B cell (primary cell): ENCODE data around the gene PSMD3. TPM values are rescaled to one million over a fixed set of nuclear protein-coding genes. Genes with fewer than 3 reads are reported as not detected.

Source experiments
- ATAC-seq: fragments of 200-7000 bp; cut with Tn5 transposase; one replicate; pipeline ENCODE4 v1.10.0; 2021; ENCODE audit warnings: low read depth, mild to moderate bottlenecking, moderate number of reproducible peaks, moderate library complexity
- CTCF ChIA-PET: fragments of 350-600 bp; sonication (Branson Sonifier 250); formaldehyde crosslinking; loops from one replicate; lab custom pipeline; 2021; ENCODE audit warnings: antibody characterized with exemption, inconsistent platforms; lab: Charles Lee
- POLR2A ChIA-PET: fragments of 350-600 bp; sonication (Branson Sonifier 250); formaldehyde crosslinking; loops from one replicate; lab custom pipeline; 2021; ENCODE audit warnings: antibody characterized with exemption; lab: Charles Lee
- DNase-seq: peaks from one replicate; pipeline ENCODE4 v3.0.0; 2013
- H2AFZ ChIP-seq: 2 replicates; pipeline ENCODE4 v1.6.1; 2012; ENCODE audit warnings: mild to moderate bottlenecking, low read depth, low read length; ENCODE audit not compliant: insufficient read depth, poor library complexity, severe bottlenecking
- H3K27ac ChIP-seq, 2 donors: 1 replicate in 1 of 2; 2 replicates in 1 of 2; pipeline ENCODE4 v1.5.1; 2012 to 2013; ENCODE audit warnings: low read length in 2 of 2, mild to moderate bottlenecking in 2 of 2, moderate library complexity in 1 of 2
- H3K27me3 ChIP-seq, 4 experiments: fragments of 200-600 bp in 1 of 4; sonication (generic) in 1 of 4; replicated peaks in 1 of 4; 1 replicate in 2 of 4; 2 replicates in 2 of 4; pipeline versions ENCODE4 v1.6.1 to v1.7.0; 2013 to 2016; ENCODE audit warnings: low read length in 3 of 4, mild to moderate bottlenecking in 2 of 4, mixed read lengths in 1 of 4, moderate library complexity in 1 of 4; ENCODE audit not compliant: insufficient read depth in 4 of 4, control insufficient read depth in 3 of 4; ENCODE audit errors: control extremely low read depth in 1 of 4
- H3K36me3 ChIP-seq, 2 experiments: replicated peaks in 1 of 2; 1 replicate in 1 of 2; 2 replicates in 1 of 2; pipeline versions ENCODE4 v1.6.1 to v1.7.1; 2013; ENCODE audit warnings: low read length in 1 of 2; ENCODE audit not compliant: insufficient read depth in 2 of 2, control insufficient read depth in 1 of 2; ENCODE audit errors: control extremely low read depth in 1 of 2, extremely low read depth in 1 of 2
- H3K4me1 ChIP-seq, 2 donors: fragments of 200-600 bp in 1 of 2; sonication (generic) in 1 of 2; 1 replicate in 1 of 2; 2 replicates in 1 of 2; pipeline versions ENCODE4 v1.5.1 to v1.6.1; 2013 to 2017; ENCODE audit warnings: low read length in 2 of 2; ENCODE audit not compliant: control insufficient read depth in 2 of 2, insufficient read depth in 2 of 2
- H3K4me2 ChIP-seq: replicated peaks from 2 replicates; pipeline ENCODE3; 2012; ENCODE audit warnings: mild to moderate bottlenecking, low read depth, low read length; ENCODE audit not compliant: poor library complexity, severe bottlenecking
- H3K4me3 ChIP-seq, 5 experiments: fragments of 200-600 bp in 1 of 5; sonication (generic) in 1 of 5; 1 replicate in 3 of 5; 2 replicates in 2 of 5; pipeline versions ENCODE4 v1.5.1 to v1.7.0; 2011 to 2016; ENCODE audit warnings: low read length in 4 of 5, mild to moderate bottlenecking in 4 of 5, low read depth in 2 of 5, control low read depth in 1 of 5, moderate library complexity in 1 of 5; ENCODE audit not compliant: insufficient read depth in 1 of 5; ENCODE audit errors: control extremely low read depth in 1 of 5, extremely low read depth in 1 of 5
- H3K79me2 ChIP-seq: fragments of 200-600 bp; sonication (generic); one replicate; pipeline ENCODE4 v1.6.0; 2016; ENCODE audit warnings: low read length; ENCODE audit not compliant: control insufficient read depth, insufficient read depth
- H3K9ac ChIP-seq: fragments of 200-600 bp; sonication (generic); 2 replicates; pipeline ENCODE4 v1.6.1; 2017; ENCODE audit warnings: mild to moderate bottlenecking, low read length, moderate library complexity
- H3K9me3 ChIP-seq, 3 donors: one replicate each; pipeline versions ENCODE4 v1.6.1 to v1.7.1; 2013; ENCODE audit warnings: low read length in 2 of 3; ENCODE audit not compliant: control insufficient read depth in 2 of 3, insufficient read depth in 1 of 3; ENCODE audit errors: control extremely low read depth in 1 of 3
- H4K20me1 ChIP-seq: 2 replicates; pipeline ENCODE4 v1.6.0; 2012; ENCODE audit warnings: mild to moderate bottlenecking, low read length; ENCODE audit not compliant: insufficient read depth, control insufficient read depth, poor library complexity, severe bottlenecking
- H3K27ac Mint-ChIP-seq: one replicate; pipeline ENCODE4 v1.8.0; 2021; ENCODE audit warnings: mixed read lengths
- H3K27me3 Mint-ChIP-seq: one replicate; pipeline ENCODE4 v1.8.0; 2021; ENCODE audit warnings: mixed read lengths
- H3K4me1 Mint-ChIP-seq: one replicate; pipeline ENCODE4 v1.8.0; 2021; ENCODE audit warnings: mixed read lengths
- H3K4me3 Mint-ChIP-seq: one replicate; pipeline ENCODE4 v1.8.0; 2021; ENCODE audit warnings: mixed read lengths
- H3K9me3 Mint-ChIP-seq: one replicate; pipeline ENCODE4 v1.8.0; 2022; ENCODE audit warnings: mixed read lengths; ENCODE audit not compliant: insufficient read depth
- CTCF ChIP-seq: fragments of 200-600 bp; IDR thresholded peaks from one replicate; pipeline ENCODE4 v1.8.0; 2022; ENCODE audit warnings: antibody characterized with exemption, mild to moderate bottlenecking
- EZH2 ChIP-seq: IDR thresholded peaks from 2 replicates; pipeline ENCODE4 v1.6.1; 2012; ENCODE audit warnings: borderline replicate concordance, low read depth, mild to moderate bottlenecking, moderate library complexity, low read length; ENCODE audit not compliant: insufficient read depth, poor library complexity, severe bottlenecking
- WGBS: methylation state at CpG from one replicate; pipeline ENCODE4 v1.1.5; 2013; ENCODE audit warnings: missing lambda C conversion rate; ENCODE audit not compliant: insufficient coverage; 5-methylcytosine and 5-hydroxymethylcytosine counted together
- intact Hi-C: fragments of 100-400 bp; cut with micrococcal nuclease; formaldehyde crosslinking; loops from one replicate; pipeline ENCODE4 v1.10.0; 2022
- polyA plus RNA-seq: library from polyadenylated mRNA; depleted of rRNA; stranded (reverse); fragments of >200 nt; gene quantifications from 2 replicates; pipeline ENCODE4 v1.2.3, GENCODE V29; 2012
- total RNA-seq, 2 donors: library from RNA; stranded (reverse); fragments of 120-200 nt in 1 of 2; gene quantifications; 1 replicate in 1 of 2; 2 replicates in 1 of 2; pipeline versions ENCODE4 v1.2.3 to v1.2.4, GENCODE V29; 2013 to 2022

PSMD3 gene
- total and polyA plus RNA-seq, 2 donors (not counting 1 experiment from before 2014, with no cell fraction given): 72.6 to 76.6 TPM

- no peaks in the 10 kb centered on the region for H3K9me3 ChIP-seq
- H3K79me2 ChIP-seq: no peaks in the 10 kb centered on the region
- H3K4me1 Mint-ChIP-seq: no peaks in the 10 kb centered on the region
- CTCF ChIA-PET: interaction anchor here (0.5 to 4.5 kb wide), 3 partner anchors 10 to 276 kb away, joined by 3 to 20 read pairs (median 7); no protein-coding TSS in a partner anchor
- no peak for DNase-seq
- intact Hi-C loops: no loop called here
- H4K20me1 ChIP-seq: no peaks in the 10 kb centered on the region
- POLR2A ChIA-PET: no interaction called here
- no peaks in the 10 kb centered on the region for H3K9me3 Mint-ChIP-seq
- H2AFZ ChIP-seq: no peak overlapping the region
- no peaks in the 10 kb centered on the region for H3K27me3 Mint-ChIP-seq
- peaks cover 0 to 3% (median 0%) of the 10 kb centered on the region in 4 experiments for H3K27me3 ChIP-seq
- no peak for TF ChIP-seq EZH2
- TF ChIP-seq CTCF: no peak
- peaks cover 0 to 3% of the 10 kb centered on the region in 2 donors for H3K4me1 ChIP-seq
- no peak overlapping the region for H3K4me3 Mint-ChIP-seq
- no peak overlapping the region for H3K4me2 ChIP-seq
- no peak overlapping the region for H3K4me3 ChIP-seq
- ATAC-seq: no peak
- H3K27ac Mint-ChIP-seq: no peak overlapping the region
- H3K27ac ChIP-seq: no peak overlapping the region
- peaks cover 0 to 36% of the 10 kb centered on the region in 2 experiments for H3K36me3 ChIP-seq
- H3K9ac ChIP-seq: no peak overlapping the region
- WGBS: 90% methylated on average over 12 of the region's 15 CpGs
Measured at GRCh38 chr17:40017422-40018080, 36.9 kb downstream of the PSMD3 start.
